Activated CD4-positive, alpha-beta T cell treated with anti-CD3 and anti-CD28 coated beads, Interleukin-2, amount 10 ng/mL, durations not matched to agents 24 days and 14 days (primary cell): Measurements from ENCODE around the gene MISFA. TPM values are rescaled to one million over a fixed set of nuclear protein-coding genes. Genes with fewer than 3 reads are reported as not detected.
"Not testable (repeated sequence)": the region's sequence is repeated elsewhere in the genome, so short reads cannot be mapped to it uniquely, and the experiment has no call there.

Experiments used
- DNase-seq: peaks from one replicate; pipeline ENCODE4 v3.0.0; 2022
- H3K27ac Mint-ChIP-seq: one replicate; pipeline ENCODE4 v1.8.0; 2022; ENCODE audit warnings: mild to moderate bottlenecking, mixed read lengths
- H3K27me3 Mint-ChIP-seq: one replicate; pipeline ENCODE4 v1.8.0; 2022; ENCODE audit warnings: mixed read lengths
- H3K36me3 Mint-ChIP-seq: one replicate; pipeline ENCODE4 v1.8.0; 2022; ENCODE audit warnings: low read depth, mild to moderate bottlenecking, mixed read lengths
- H3K4me1 Mint-ChIP-seq: one replicate; pipeline ENCODE4 v1.8.0; 2021; ENCODE audit warnings: mixed read lengths
- H3K4me3 Mint-ChIP-seq: one replicate; pipeline ENCODE4 v1.8.0; 2022; ENCODE audit warnings: mild to moderate bottlenecking, moderate library complexity, mixed read lengths
- H3K9me3 Mint-ChIP-seq: one replicate; pipeline ENCODE4 v1.8.0; 2021; ENCODE audit warnings: mixed read lengths
- intact Hi-C: fragments of 100-400 bp; cut with micrococcal nuclease; formaldehyde crosslinking; loops from one replicate; pipeline ENCODE4 v1.15.1; 2023
- total RNA-seq: library from RNA; stranded (reverse); gene quantifications from 2 replicates; pipeline ENCODE4 v1.2.3, GENCODE V29; 2022

MISFA gene
- 3.4 and 3.5 TPM in 2 replicates for total RNA-seq

DNA sequence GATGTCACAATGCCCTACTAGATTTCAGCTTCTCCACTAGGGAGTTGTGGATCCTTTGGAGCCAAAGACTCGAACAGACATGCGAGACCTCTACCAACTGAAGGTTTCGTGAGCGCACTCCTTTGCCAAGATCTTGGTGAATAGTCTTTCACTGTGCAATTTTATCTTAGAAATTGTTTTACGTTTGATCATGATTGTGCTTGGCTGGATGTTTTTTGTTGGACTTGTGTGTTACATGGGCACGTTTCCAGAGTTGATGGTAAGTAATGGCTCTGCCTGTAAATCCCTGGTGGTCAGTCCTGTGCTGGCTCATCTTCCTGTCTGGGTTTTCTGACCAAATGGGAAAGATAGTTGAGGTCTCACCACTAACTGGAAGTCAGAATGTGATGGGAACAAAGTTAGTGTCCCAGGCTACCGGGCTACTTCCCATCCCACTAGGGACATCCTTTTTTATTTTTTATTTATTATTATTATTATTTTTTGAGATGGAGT, at the start of gene MISFA:
Gene MISFA (plus strand): TSS at position 51 of the 492 bp plus-strand sequence. CDS start 140 bp downstream, at position 191.
- Mint-ChIP-seq H3K4me1 (no peaks in the 10 kb centered on the region), H3K27ac (no peak within 1 kb of the TSS), H3K27me3 (no peaks in the 10 kb centered on the region), H3K4me3 (no peak within 1 kb of the TSS), H3K9me3 (no peaks in the 10 kb centered on the region), H3K36me3 (peaks cover 7% of the 10 kb centered on the region)
- DNase-seq = no peak
- intact Hi-C loops = no loop called here

DNA sequence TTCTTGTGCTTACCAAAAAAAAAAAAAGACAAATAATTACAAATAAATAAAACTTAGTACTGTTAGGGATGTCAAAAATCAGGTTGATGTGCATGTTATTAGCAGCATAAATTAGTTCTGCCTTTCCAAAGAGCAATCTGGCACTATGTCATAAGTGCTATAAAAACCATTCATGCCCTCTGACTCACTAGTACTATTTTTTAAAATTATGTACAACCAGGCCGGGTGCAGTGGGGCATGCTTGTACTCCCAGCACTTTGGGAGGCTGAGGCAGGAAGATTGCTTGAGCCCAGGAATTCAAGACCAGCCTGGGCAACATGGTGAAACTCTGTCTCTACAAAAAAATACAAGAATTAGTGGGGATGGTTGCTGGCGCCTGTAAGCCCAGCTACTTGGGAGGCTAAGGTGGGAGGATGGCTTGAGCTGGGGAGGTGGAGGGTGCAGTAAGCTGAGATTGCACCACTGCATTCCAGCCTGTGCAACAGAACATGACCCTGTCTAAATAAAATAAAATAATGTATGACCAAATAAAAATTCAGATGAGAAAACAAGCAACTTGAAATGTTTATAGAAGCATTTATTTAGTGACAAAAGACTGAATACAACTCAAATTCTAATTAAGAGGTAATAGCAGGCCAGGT, 36.4 kb upstream of the MISFA start:
- no peaks in the 10 kb centered on the region for H3K9me3 Mint-ChIP-seq
- no peak overlapping the region for H3K4me3 Mint-ChIP-seq
- H3K27ac Mint-ChIP-seq = no peak overlapping the region
- H3K27me3 Mint-ChIP-seq = no peaks in the 10 kb centered on the region
- no peaks in the 10 kb centered on the region for H3K4me1 Mint-ChIP-seq
- H3K36me3 Mint-ChIP-seq = peaks cover 14% of the 10 kb centered on the region
- intact Hi-C loops = no loop called here
- no peak for DNase-seq

DNA sequence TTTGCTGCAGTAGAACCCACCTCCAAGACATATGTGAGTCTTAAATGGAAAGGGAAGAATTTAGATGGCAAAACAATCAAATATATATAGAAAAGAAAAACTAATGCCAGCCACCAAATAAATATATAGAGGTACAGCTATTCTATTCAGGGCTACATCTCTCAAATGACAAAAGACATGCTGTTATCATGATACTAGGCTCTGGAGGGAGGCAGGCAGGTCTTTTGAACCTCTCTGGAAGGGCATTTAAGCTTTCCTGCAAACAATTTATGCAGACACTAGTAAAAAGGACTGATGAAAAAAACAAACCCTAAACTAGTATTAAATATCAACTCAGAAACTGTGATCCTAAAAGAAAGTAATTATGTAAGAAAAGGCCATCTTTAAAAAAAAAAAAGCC, 35.4 kb upstream of the MISFA start:
- intact Hi-C loops = no loop called here
- Mint-ChIP-seq H3K27ac (no peak overlapping the region), H3K9me3 (no peaks in the 10 kb centered on the region), H3K4me3 (no peak overlapping the region), H3K36me3 (peaks cover 15% of the 10 kb centered on the region), H3K27me3 (no peaks in the 10 kb centered on the region), H3K4me1 (no peaks in the 10 kb centered on the region)
- DNase-seq = no peak

DNA sequence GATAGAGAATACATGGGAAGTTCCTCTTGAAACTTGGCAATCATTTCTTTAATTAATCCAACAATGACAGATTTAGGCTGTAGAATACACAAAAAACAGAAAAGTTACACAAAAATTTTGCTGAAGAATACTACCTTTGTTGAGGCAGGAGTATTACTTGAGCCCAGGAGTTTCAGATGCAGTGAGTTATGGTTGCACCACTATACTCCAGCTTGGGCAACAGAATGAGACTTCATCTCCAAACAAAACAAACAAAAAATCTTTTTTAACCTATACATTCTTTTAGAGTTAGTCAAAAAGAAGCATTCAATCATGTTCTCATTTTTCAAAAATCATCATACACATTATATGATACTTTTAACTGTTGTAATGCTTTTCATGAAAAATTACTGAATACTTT, 33.2 kb upstream of the MISFA start:
- Mint-ChIP-seq H3K4me3 (no peak overlapping the region), H3K27ac (no peak overlapping the region), H3K9me3 (no peaks in the 10 kb centered on the region), H3K4me1 (peaks cover 2% of the 10 kb centered on the region), H3K27me3 (no peaks in the 10 kb centered on the region), H3K36me3 (peaks cover 22% of the 10 kb centered on the region)
- no peak for DNase-seq
- intact Hi-C loops = no loop called here

DNA sequence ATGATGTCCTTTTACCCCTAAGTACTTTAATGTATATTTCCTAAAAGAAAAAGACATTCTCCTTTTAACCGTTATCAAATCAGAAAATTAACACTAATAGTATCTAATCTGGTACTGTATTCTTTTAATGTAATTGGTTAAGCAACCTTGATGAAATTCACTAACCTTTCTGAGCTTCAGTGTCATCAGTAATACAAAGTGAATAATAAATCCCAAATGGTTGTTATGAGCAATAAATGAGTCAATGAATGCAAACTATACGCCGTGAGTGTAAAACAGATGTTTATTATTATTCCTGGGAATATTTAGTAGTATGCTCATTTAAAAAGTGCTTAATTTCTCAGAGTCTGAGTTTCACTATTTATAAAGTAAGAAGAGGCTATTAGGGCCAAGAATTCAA, 32.5 kb upstream of the MISFA start:
- Mint-ChIP-seq H3K4me1 (peaks cover 3% of the 10 kb centered on the region), H3K4me3 (no peak overlapping the region), H3K36me3 (peaks cover 23% of the 10 kb centered on the region), H3K27ac (no peak overlapping the region), H3K9me3 (no peaks in the 10 kb centered on the region), H3K27me3 (no peaks in the 10 kb centered on the region)
- intact Hi-C loops = no loop called here
- DNase-seq = no peak

DNA sequence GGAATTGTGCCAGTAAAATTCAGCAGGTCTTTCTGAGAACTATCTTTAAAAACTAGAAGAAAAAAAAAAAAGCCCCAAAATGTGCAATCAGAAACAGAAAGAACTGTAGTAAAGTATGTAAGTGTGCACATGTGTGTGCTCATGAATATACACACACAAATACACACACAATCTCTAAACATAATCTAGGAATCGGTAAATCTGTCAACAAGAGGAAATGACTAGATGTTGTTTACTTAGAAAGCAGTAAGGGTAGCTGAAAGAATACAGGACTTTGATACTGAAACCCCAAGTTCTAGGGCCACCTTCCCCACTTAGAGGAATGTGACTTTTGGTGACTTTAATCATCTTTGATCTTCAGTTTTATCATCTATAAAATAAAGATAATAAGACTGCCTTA, 24.2 kb upstream of the MISFA start:
- Mint-ChIP-seq H3K27me3 (no peaks in the 10 kb centered on the region), H3K36me3 (peaks cover 49% of the 10 kb centered on the region), H3K4me3 (no peak overlapping the region), H3K4me1 (peaks cover 31% of the 10 kb centered on the region), H3K27ac (peak overlapping the region; percentile 25), H3K9me3 (no peaks in the 10 kb centered on the region)
- intact Hi-C loops = no loop called here
- no peak for DNase-seq

DNA sequence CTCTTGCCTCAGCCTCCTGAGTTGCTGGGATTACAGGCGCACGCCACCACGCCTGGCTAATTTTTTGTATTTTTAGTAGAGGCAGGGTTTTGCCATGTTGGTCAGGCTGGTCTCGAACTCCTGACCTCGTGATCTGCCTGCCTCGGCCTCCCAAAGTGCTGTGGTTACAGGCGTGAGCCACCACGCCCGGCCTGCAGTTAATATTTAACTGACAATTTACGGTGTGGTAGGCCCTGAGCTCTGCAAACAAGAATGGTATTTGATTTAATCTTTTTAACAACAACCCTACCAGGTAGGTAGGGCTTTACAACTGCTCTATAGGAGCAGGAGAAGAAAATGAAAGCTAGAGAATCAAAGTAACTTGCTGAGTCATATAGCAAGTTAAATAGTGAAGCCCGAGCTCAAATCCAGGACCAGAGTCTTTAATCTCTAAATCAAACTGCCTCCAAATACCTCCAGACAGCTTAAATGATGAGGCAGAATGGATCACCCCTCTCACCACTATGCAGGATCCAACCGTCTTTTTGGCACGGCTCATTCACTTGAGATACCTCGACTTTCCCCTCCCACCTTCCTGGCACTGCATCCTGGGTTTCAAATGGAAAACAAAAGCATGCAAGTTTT, 20.5 kb upstream of the MISFA start:
- Mint-ChIP-seq H3K9me3 (no peaks in the 10 kb centered on the region), H3K4me3 (peak overlapping the region; percentile 75), H3K36me3 (peaks cover 37% of the 10 kb centered on the region), H3K4me1 (peaks cover 27% of the 10 kb centered on the region), H3K27ac (peak overlapping the region; percentile 69), H3K27me3 (no peaks in the 10 kb centered on the region)
- intact Hi-C loops = loop anchor here (1.0 to 2.0 kb wide), 2 partner anchors 8 to 40 kb away; no protein-coding TSS in a partner anchor
- peak; percentile 77 for DNase-seq

DNA sequence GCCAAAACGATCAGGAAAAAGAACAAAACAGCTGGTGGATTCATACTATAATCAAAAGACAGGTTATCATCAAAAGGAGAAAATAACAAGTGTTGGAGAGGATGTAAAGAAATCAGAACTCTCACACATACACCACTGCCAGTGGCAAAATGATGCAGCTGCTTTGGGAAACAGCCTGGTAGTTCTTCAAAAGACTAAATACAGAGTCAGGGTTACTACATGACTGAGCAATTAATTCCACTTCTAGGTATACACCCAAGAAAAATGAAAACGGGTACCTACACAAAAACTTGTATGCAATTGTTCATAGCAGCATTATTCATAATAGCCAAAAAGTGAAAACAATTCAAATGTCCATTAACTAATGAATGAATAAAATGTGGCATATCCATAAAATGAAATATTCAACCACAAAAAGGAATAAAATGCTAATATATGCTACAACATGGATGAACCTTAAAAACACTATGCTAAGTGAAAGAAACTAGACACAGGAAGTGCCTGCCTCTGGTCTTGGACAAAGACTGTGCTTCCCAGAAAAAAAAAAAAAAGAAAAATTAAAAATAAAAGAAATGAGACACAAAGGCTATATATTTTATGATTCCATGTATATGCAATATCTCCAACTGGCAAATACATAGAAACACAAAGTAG, 19.3 kb upstream of the MISFA start:
- Mint-ChIP-seq H3K4me1 (peaks cover 25% of the 10 kb centered on the region), H3K4me3 (no peak overlapping the region), H3K36me3 (peaks cover 36% of the 10 kb centered on the region), H3K27me3 (no peaks in the 10 kb centered on the region), H3K27ac (no peak overlapping the region), H3K9me3 (no peaks in the 10 kb centered on the region)
- intact Hi-C loops = no loop called here
- no peak for DNase-seq

DNA sequence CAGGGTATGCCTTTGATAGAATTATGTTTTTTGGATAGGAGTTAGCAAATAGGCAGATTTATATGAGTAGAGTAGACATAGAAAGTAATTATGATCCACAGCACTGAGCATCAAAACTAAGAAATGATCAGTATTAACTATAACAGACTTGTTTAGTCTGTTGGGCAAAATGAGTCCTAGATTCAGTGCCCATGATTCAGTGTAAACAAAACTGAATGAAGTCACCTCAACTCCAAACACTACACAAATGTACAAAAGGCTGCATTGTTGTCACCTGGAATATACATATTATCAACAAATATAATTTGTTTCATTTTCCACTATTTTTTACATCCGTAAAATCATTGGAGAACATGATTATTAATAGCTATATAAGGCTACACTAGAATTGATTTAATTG, 17.8 kb upstream of the MISFA start:
- DNase-seq = no peak
- H3K27me3 Mint-ChIP-seq = no peaks in the 10 kb centered on the region
- intact Hi-C loops = no loop called here
- H3K4me1 Mint-ChIP-seq = peaks cover 15% of the 10 kb centered on the region
- H3K4me3 Mint-ChIP-seq = no peak overlapping the region
- H3K27ac Mint-ChIP-seq = no peak overlapping the region
- no peaks in the 10 kb centered on the region for H3K9me3 Mint-ChIP-seq
- peaks cover 26% of the 10 kb centered on the region for H3K36me3 Mint-ChIP-seq

DNA sequence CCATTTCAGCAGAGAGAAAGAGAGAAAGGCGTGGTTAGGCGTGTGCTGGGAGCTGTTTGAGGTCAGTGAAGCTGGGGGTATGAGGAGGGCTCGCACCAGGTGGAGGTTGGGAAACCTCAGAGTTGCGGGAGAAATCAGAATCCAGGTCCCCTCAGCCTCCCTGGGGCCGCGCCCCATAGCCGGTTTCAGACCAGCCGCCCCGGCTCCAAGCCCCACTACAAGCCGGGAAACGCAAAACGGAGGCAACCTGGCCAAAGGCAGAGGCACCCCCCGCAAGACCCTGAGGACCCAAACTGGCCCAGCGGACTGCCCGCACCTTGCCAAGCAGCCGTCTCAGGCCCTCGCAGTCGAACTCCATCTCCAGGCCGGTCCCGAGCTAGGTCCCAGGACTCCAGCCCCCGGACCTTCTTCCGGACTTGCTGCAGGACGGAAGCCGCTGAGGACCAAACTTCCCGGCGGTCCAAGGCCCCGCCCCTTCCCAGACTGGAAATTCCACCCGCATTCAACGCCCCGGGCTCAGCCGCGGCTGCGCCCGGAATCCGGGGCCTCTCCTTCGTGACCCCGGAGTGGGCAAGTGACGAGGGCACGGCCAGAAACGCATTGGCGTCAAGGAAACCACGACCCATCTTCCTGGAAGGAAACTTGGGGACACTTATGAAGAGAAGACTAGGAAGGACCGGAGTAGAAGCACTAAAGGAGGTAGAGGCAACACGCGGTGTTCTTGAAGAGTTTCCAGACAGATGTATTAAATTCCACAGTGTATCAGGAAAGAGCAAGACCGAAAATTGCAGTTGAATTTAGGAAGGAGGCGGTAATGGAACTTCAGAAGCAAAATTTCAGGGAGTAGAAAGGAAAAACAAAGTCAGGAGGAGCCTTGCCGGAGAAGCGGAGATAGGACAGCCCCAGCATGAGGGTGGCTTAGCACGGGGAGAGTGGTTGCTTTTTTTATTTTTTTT, 11.0 kb upstream of the MISFA start, which contains the start of gene UEVLD:
Gene UEVLD (minus strand): TSS at position 438 of the 956 bp plus-strand sequence. CDS start 80 bp downstream, at position 358.
- H3K9me3 Mint-ChIP-seq = no peaks in the 10 kb centered on the region
- peaks cover 12% of the 10 kb centered on the region for H3K4me1 Mint-ChIP-seq
- no peak within 1 kb of the TSS for H3K4me3 Mint-ChIP-seq
- peak; percentile 91 for DNase-seq
- no peak within 1 kb of the TSS for H3K27ac Mint-ChIP-seq
- H3K27me3 Mint-ChIP-seq = no peaks in the 10 kb centered on the region
- H3K36me3 Mint-ChIP-seq = peaks cover 3% of the 10 kb centered on the region
- intact Hi-C loops = loop anchor here (1.0 to 2.0 kb wide), 5 partner anchors 28 to 266 kb away; partner anchors contain the start of genes GTF2H1, HPS5, SPTY2D1 and TMEM86A

DNA sequence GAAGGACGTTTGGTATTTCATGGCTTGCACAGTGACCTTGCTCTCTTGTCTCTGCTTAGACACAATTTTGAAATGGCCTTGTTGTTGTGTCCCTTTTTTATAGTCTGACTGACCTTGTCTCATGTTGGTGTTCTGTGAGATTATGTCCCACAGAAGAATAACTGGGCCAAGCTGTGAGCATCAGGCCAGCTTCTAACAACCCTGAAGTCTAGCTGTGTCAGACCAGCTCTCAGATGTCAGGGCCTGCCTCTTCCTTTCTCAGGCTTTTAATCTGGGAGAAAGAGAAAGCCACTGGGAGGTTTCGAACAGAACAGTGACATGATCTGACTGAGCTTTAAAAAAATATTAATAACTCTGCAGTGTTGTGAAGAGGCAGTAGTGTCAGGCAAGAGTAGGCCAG, 9.0 kb upstream of the MISFA start:
- Mint-ChIP-seq H3K9me3 (no peaks in the 10 kb centered on the region), H3K4me1 (peaks cover 12% of the 10 kb centered on the region), H3K27me3 (no peaks in the 10 kb centered on the region), H3K36me3 (no peaks in the 10 kb centered on the region), H3K27ac (peak overlapping the region; percentile 7), H3K4me3 (no peak overlapping the region)
- peak; percentile 61 for DNase-seq
- intact Hi-C loops = no loop called here

DNA sequence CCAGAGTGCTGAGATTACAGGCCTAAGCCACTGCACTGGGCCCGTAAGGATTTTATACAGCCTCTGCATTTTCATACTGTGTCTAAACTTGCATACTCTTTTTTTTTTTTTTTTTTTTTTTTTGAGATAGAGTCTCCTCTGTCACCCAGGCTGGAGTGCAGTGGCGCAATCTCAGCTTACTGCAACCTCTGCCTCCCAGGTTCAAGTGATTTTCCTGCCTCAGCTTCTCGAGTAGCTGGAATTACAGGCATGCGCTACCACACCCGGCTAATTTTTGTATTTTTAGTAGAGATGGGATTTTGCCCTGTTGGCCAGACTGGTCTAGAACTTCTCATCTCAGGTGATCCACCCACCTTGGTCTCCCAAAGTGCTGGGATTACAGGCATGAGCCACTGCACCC, 5.5 kb upstream of the MISFA start:
- H3K4me3 Mint-ChIP-seq, DNase-seq, H3K27me3 Mint-ChIP-seq, H3K36me3 Mint-ChIP-seq, H3K27ac Mint-ChIP-seq, H3K9me3 Mint-ChIP-seq, intact Hi-C loops: not testable (repeated sequence)
- peaks cover 12% of the 10 kb centered on the region for H3K4me1 Mint-ChIP-seq

DNA sequence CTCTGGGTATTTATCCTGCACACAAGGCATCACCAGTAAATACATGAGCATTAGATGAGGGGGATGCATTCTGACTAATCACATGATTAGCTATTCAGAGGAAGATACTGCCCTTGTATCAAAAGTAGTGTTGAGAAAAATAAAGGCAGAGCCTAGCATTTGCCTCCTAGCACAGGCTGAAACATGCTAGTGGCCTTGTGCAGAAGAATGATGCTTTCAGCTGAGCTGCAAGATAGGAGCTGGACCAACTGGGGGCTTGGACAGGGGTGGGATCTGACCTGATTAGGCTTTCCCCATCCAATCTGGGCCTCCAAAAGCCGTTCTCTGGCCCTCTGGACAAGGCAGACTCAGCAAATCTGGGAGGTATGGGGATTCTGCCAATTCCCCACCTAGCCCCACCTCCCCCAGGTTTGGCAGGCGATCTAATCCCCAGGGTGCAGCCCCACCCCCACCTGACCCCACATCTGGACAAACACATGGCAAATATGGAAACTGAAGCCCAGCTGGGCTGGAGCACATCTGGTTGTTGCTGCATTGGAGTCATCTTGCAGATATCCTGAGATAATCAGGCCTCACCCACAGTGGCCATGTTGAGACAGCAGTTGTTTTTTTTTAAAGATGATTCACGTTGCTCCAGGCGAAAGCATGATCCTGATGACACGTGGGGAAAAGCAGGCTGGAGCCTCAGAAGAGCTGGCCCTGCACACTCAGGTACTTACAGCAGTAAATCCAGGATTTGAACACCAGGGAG, 4.4 kb upstream of the MISFA start:
- no peak overlapping the region for H3K4me3 Mint-ChIP-seq

More for the DNA sequence above, 4.4 kb upstream of the MISFA start:
- intact Hi-C loops = no loop called here
- Mint-ChIP-seq H3K27ac (no peak overlapping the region), H3K27me3 (no peaks in the 10 kb centered on the region), H3K36me3 (peaks cover 4% of the 10 kb centered on the region), H3K9me3 (no peaks in the 10 kb centered on the region), H3K4me1 (peaks cover 12% of the 10 kb centered on the region)
- no peak for DNase-seq
